Kidney (tissue), 14 donors: ENCODE measurements around the gene CYP4F11. TPM values are rescaled to one million over a fixed set of nuclear protein-coding genes. Genes with fewer than 3 reads are reported as not detected.
A peak's percentile ranks its signal among the peaks of the same experiment; 100 is the strongest.
"Not testable (repeated sequence)": the region's sequence is repeated elsewhere in the genome, so short reads cannot be mapped to it uniquely, and the experiment has no call there.

Experiments used
- DNase-seq, 5 donors: peaks; one replicate each; pipeline ENCODE4 v3.0.0-alpha.2; 2013 to 2020
- FAIRE-seq: peaks from 2 replicates; lab custom pipeline; 2012; peaks lifted over from hg19 to GRCh38; lab: Jason Lieb, UNC
- H3K27ac ChIP-seq, 2 donors: one replicate each; pipeline ENCODE4 v1.7.0; 2013; ENCODE audit warnings: low read depth in 2 of 2, low read length in 2 of 2, inconsistent platforms in 1 of 2
- H3K27me3 ChIP-seq: one replicate; pipeline ENCODE4 v1.7.1; 2013; ENCODE audit warnings: low read length, inconsistent platforms; ENCODE audit not compliant: control insufficient read depth, insufficient read depth
- H3K36me3 ChIP-seq, 3 donors: one replicate each; pipeline versions ENCODE4 v1.7.0 to v1.7.1; 2013; ENCODE audit warnings: low read length in 3 of 3, control low read depth in 1 of 3, inconsistent platforms in 1 of 3; ENCODE audit not compliant: insufficient read depth in 3 of 3, control insufficient read depth in 2 of 3
- H3K4me1 ChIP-seq, 3 donors: one replicate each; pipeline versions ENCODE4 v1.7.0 to v1.7.1; 2013; ENCODE audit warnings: low read length in 3 of 3, inconsistent platforms in 1 of 3, low read depth in 1 of 3; ENCODE audit not compliant: control insufficient read depth in 2 of 3, insufficient read depth in 2 of 3
- H3K4me3 ChIP-seq, 3 donors: one replicate each; pipeline versions ENCODE4 v1.7.0 to v1.8.1; 2013; ENCODE audit warnings: low read length in 3 of 3, control low read depth in 1 of 3, inconsistent platforms in 1 of 3
- H3K9ac ChIP-seq, 3 donors: one replicate each; pipeline versions ENCODE4 v1.7.0 to v1.7.1; 2013; ENCODE audit warnings: low read length in 3 of 3, control low read depth in 1 of 3, inconsistent platforms in 1 of 3
- H3K9me3 ChIP-seq, 3 donors: one replicate each; pipeline versions ENCODE4 v1.7.0 to v1.7.1; 2013; ENCODE audit warnings: low read length in 3 of 3, control low read depth in 1 of 3, inconsistent platforms in 1 of 3; ENCODE audit not compliant: control insufficient read depth in 2 of 3, insufficient read depth in 1 of 3
- intact Hi-C: fragments of 100-400 bp; cut with DNase I; formaldehyde crosslinking; loops from one replicate; pipeline ENCODE4 v1.11.1; 2022
- polyA plus RNA-seq: library from polyadenylated mRNA; stranded (reverse); fragments of 350-450 nt; fragmentation: Illumina TruSeq; extraction: RNeasy Lipid Tissue Mini Kit (QIAGEN cat#74804); gene quantifications from one replicate; pipeline ENCODE4 v1.2.3, GENCODE V29; 2014; ENCODE audit warnings: low read depth, low replicate concordance; ENCODE audit not compliant: insufficient read depth
- total RNA-seq: library from RNA; stranded (reverse); fragmentation: NEBNext Ultra II Directional; extraction: Animal tissue kit (Norgen Biotek cat#: 25700); gene quantifications from one replicate; pipeline ENCODE4 v1.2.1, GENCODE V29; 2021
- TF ChIP-seq, protein P1 (sequence below): IDR thresholded peaks from 3 replicates; pipeline ENCODE4 v1.5.1; 2012; ENCODE audit warnings: mild to moderate bottlenecking, moderate library complexity, borderline replicate concordance; ENCODE audit not compliant: insufficient read depth; ENCODE audit errors: extremely low read depth
- donor health status: control.
- donor health status: control.
- donor health status: control.
- donor health status: control.
- donor health status: control.
- donor health status: DM: yes; HTN: yes; CAD: no.
- donor health status: Normal renal cell carcinoma (clear cell type).

The CYP4F11 gene
- total and polyA plus RNA-seq, 2 donors from 2014 or later: 2.1 to 7.2 TPM

- DNase-seq: no peak
Observed at GRCh38 chr19:15913830-15914229, 20.5 kb downstream of the CYP4F11 start.

GRCh38 chr19:15913384-15913783, 20.9 kb downstream of the CYP4F11 start:
- FAIRE-seq: no peak
- Histone ChIP-seq H3K9ac (no peak overlapping the region), H3K27ac (no peak overlapping the region), H3K4me3 (no peak overlapping the region), H3K27me3 (peaks cover 6% of the 10 kb centered on the region), H3K9me3 (peaks cover 0 to 9% (median 0%) of the 10 kb centered on the region in 3 donors), H3K4me1 (no peaks in the 10 kb centered on the region), H3K36me3 (no peaks in the 10 kb centered on the region)
- intact Hi-C loops: no loop called here
- TF ChIP-seq, protein P1, sequence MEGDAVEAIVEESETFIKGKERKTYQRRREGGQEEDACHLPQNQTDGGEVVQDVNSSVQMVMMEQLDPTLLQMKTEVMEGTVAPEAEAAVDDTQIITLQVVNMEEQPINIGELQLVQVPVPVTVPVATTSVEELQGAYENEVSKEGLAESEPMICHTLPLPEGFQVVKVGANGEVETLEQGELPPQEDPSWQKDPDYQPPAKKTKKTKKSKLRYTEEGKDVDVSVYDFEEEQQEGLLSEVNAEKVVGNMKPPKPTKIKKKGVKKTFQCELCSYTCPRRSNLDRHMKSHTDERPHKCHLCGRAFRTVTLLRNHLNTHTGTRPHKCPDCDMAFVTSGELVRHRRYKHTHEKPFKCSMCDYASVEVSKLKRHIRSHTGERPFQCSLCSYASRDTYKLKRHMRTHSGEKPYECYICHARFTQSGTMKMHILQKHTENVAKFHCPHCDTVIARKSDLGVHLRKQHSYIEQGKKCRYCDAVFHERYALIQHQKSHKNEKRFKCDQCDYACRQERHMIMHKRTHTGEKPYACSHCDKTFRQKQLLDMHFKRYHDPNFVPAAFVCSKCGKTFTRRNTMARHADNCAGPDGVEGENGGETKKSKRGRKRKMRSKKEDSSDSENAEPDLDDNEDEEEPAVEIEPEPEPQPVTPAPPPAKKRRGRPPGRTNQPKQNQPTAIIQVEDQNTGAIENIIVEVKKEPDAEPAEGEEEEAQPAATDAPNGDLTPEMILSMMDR: no peak
- DNase-seq: no peak

More at GRCh38 chr19:15913830-15914229, 20.5 kb downstream of the CYP4F11 start:
- TF ChIP-seq, protein P1: no peak
- Histone ChIP-seq H3K9ac (no peak overlapping the region), H3K4me3 (no peak overlapping the region), H3K27ac (no peak overlapping the region), H3K9me3 (peaks cover 0 to 9% (median 0%) of the 10 kb centered on the region in 3 donors), H3K36me3 (no peaks in the 10 kb centered on the region), H3K4me1 (no peaks in the 10 kb centered on the region), H3K27me3 (peaks cover 6% of the 10 kb centered on the region)
- FAIRE-seq: no peak
- intact Hi-C loops: no loop called here

DNA sequence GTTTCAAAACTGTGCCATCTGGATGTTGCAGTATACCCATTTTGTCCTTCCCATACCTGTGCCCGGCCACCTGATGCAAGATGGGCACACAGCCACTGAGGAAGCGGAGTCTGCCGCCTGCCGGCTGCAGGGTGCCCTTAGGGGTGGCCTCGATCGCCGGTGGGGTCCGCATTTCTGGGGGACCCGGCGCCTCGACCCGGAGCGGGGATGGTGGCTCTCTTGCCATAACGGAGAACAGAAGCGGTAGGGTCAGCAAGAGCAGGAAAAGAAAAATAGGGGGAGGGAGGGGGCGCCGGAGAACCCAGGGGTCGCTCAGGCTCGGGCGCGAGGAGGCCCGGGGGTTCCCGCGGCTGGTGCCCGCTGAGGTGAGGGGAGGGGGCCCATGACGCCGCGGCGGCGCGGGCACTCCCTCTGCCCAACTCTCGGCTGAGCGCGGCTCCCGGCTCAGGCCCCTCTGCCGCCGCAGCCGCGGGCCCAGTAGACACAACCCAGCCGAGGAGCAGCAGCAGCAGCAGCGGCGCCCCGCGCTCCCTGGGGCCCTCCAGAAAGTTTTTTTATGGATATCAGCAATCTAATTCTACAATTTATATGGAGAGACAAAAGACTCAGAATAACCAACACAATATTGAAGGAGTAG, 22.6 kb downstream of the CYP4F11 start:
- intact Hi-C loops: no loop called here
- no peak overlapping the region for H3K4me3 ChIP-seq
- H3K9me3 ChIP-seq: peaks cover 0 to 9% (median 0%) of the 10 kb centered on the region in 3 donors
- DNase-seq (peak in 2 of 5 donors; percentile 6 to 9), FAIRE-seq (no peak)
- TF ChIP-seq, protein P1: no peak
- no peaks in the 10 kb centered on the region for H3K4me1 ChIP-seq
- no peak overlapping the region for H3K27ac ChIP-seq
- peaks cover 6% of the 10 kb centered on the region for H3K27me3 ChIP-seq
- H3K9ac ChIP-seq: no peak overlapping the region
- H3K36me3 ChIP-seq: no peaks in the 10 kb centered on the region

DNA sequence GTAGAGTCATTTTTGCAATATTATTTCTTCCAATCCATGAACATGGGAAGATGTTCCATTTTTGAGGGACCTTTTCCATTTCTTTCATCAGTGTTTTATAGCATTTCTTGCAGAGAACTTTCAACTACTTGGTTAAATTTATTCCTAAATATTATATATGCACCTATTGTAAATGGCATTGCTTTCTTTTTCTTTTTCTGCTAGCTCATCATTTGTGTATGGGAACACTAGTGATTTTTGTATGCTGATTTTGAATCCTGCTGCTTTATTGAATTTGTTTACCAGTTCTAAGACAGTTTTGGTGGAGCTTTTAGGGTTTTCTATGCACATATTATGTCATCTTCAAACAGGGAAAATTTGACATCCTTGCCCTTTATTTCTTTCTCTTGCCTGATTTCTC, 29.3 kb downstream of the CYP4F11 start:
- H3K4me3 ChIP-seq: no peak overlapping the region
- no peak overlapping the region for H3K27ac ChIP-seq
- H3K36me3 ChIP-seq: no peaks in the 10 kb centered on the region
- H3K4me1 ChIP-seq: no peaks in the 10 kb centered on the region
- H3K9ac ChIP-seq: no peak overlapping the region
- peaks cover 0 to 4% (median 0%) of the 10 kb centered on the region in 3 donors for H3K9me3 ChIP-seq
- H3K27me3 ChIP-seq: no peaks in the 10 kb centered on the region
- FAIRE-seq (no peak), DNase-seq (no peak)
- intact Hi-C loops: no loop called here
- TF ChIP-seq, protein P1: no peak

GRCh38 chr19:15902898-15903297, 31.4 kb downstream of the CYP4F11 start:
- H3K4me1 ChIP-seq, H3K9me3 ChIP-seq, H3K4me3 ChIP-seq, H3K27me3 ChIP-seq, H3K36me3 ChIP-seq, intact Hi-C loops, FAIRE-seq, H3K9ac ChIP-seq, DNase-seq, H3K27ac ChIP-seq: not testable (repeated sequence)
